Keratinocyte (primary cell): ENCODE measurements around the gene SNX19. TPM values are rescaled to one million over a fixed set of nuclear protein-coding genes. Genes with fewer than 3 reads are reported as not detected.

Experiments used
- DNase-seq: peaks from one replicate; pipeline ENCODE4 v3.0.0-alpha.2; 2011; ENCODE audit warnings: low read depth, missing footprints, low spot score
- FAIRE-seq: peaks from 2 replicates; lab custom pipeline; 2011; peaks lifted over from hg19 to GRCh38; lab: Jason Lieb, UNC
- H2AFZ ChIP-seq: 2 replicates; pipeline ENCODE4 v1.6.0; 2012; ENCODE audit warnings: low read length, control low read depth, inconsistent platforms; ENCODE audit not compliant: control insufficient read depth
- H3K27ac ChIP-seq: 2 replicates; pipeline ENCODE4 v1.5.1; 2011; ENCODE audit warnings: low read length; ENCODE audit not compliant: control insufficient read depth, insufficient read depth
- H3K27me3 ChIP-seq: 3 replicates; pipeline ENCODE4 v1.6.0; 2011; ENCODE audit warnings: low read length; ENCODE audit not compliant: control insufficient read depth, insufficient read depth; ENCODE audit errors: extremely low read depth
- H3K36me3 ChIP-seq, 2 experiments: 2 replicates in 1 of 2; 3 replicates in 1 of 2; pipeline ENCODE4 v1.5.1; 2011; ENCODE audit warnings: low read length in 2 of 2, mild to moderate bottlenecking in 1 of 2; ENCODE audit not compliant: control insufficient read depth in 2 of 2, insufficient read depth in 2 of 2; ENCODE audit errors: extremely low read depth in 1 of 2
- H3K4me1 ChIP-seq: 3 replicates; pipeline ENCODE4 v1.5.1; 2011; ENCODE audit warnings: low read length; ENCODE audit not compliant: control insufficient read depth, insufficient read depth; ENCODE audit errors: extremely low read depth
- H3K4me2 ChIP-seq: 3 replicates; pipeline ENCODE4 v1.6.0; 2011; ENCODE audit warnings: low read depth, low read length; ENCODE audit not compliant: control insufficient read depth, insufficient read depth; ENCODE audit errors: extremely low read depth
- H3K4me3 ChIP-seq, 3 experiments: fragments of 200-600 bp in 1 of 3; sonication (generic) in 1 of 3; 2 replicates in 2 of 3; 3 replicates in 1 of 3; pipeline ENCODE4 v1.5.1; 2011 to 2016; ENCODE audit warnings: low read length in 3 of 3, mild to moderate bottlenecking in 3 of 3, control low read depth in 2 of 3, inconsistent platforms in 1 of 3, low read depth in 1 of 3, mixed read lengths in 1 of 3, mixed run types in 1 of 3, moderate library complexity in 1 of 3; ENCODE audit not compliant: control insufficient read depth in 2 of 3, insufficient read depth in 2 of 3; ENCODE audit errors: extremely low read depth in 1 of 3
- H3K79me2 ChIP-seq: 2 replicates; pipeline ENCODE4 v1.6.0; 2012; ENCODE audit warnings: low read length; ENCODE audit not compliant: control insufficient read depth, insufficient read depth
- H3K9ac ChIP-seq: 3 replicates; pipeline ENCODE4 v1.6.0; 2011; ENCODE audit warnings: low read length; ENCODE audit not compliant: control insufficient read depth, insufficient read depth; ENCODE audit errors: extremely low read depth
- H3K9me1 ChIP-seq: 3 replicates; pipeline ENCODE4 v1.6.0; 2011; ENCODE audit warnings: low read length; ENCODE audit not compliant: control insufficient read depth, insufficient read depth; ENCODE audit errors: extremely low read depth
- H3K9me3 ChIP-seq: 2 replicates; pipeline ENCODE4 v1.5.1; 2012; ENCODE audit warnings: low read depth, low read length; ENCODE audit not compliant: control insufficient read depth
- H4K20me1 ChIP-seq: 3 replicates; pipeline ENCODE4 v1.6.0; 2011; ENCODE audit warnings: low read length; ENCODE audit not compliant: control insufficient read depth, insufficient read depth; ENCODE audit errors: extremely low read depth
- EZH2 ChIP-seq: IDR thresholded peaks from one replicate; pipeline ENCODE4 v1.6.1; 2012; ENCODE audit warnings: inconsistent platforms, mild to moderate bottlenecking, low read length, moderate library complexity
- dilution Hi-C: fragments of 300-500 bp; cut with MboI; formaldehyde crosslinking; loops from one replicate; pipeline ENCODE4 v1.7.0; 2020; ENCODE audit warnings: low sequenced_read_pairs; ENCODE audit not compliant: extremely low pct_ligation_motif_present
- polyA plus RNA-seq, 5 experiments: library from polyadenylated mRNA; depleted of rRNA in 3 of 5; stranded (reverse) in 3 of 5; stranded (forward) in 1 of 5; unstranded in 1 of 5; fragments of >200 nt; gene quantifications; 1 replicate in 1 of 5; 2 replicates in 3 of 5; 3 replicates in 1 of 5; pipeline versions ENCODE4 v1.2.1 to v1.2.3, GENCODE V29; 2011 to 2012; ENCODE audit warnings: missing spikeins in 2 of 5, low read depth in 1 of 5, low replicate concordance in 1 of 5
- TF ChIP-seq, protein P1 (sequence below), 3 experiments: IDR thresholded peaks in 1 of 3; conservative IDR thresholded peaks in 1 of 3; optimal IDR thresholded peaks in 1 of 3; 2 replicates in 2 of 3; 3 replicates in 1 of 3; pipeline versions ENCODE3 to v1.5.1; 2011; ENCODE audit warnings: low read length in 3 of 3, mild to moderate bottlenecking in 3 of 3, moderate library complexity in 2 of 3, control low read depth in 1 of 3, inconsistent platforms in 1 of 3; ENCODE audit not compliant: insufficient read depth in 2 of 3; ENCODE audit errors: extremely low read depth in 1 of 3

SNX19 gene
- polyA plus RNA-seq, 1 donor (not counting 4 experiments of a cell fraction or from before 2014, with no cell fraction given): 29.1 TPM

DNA sequence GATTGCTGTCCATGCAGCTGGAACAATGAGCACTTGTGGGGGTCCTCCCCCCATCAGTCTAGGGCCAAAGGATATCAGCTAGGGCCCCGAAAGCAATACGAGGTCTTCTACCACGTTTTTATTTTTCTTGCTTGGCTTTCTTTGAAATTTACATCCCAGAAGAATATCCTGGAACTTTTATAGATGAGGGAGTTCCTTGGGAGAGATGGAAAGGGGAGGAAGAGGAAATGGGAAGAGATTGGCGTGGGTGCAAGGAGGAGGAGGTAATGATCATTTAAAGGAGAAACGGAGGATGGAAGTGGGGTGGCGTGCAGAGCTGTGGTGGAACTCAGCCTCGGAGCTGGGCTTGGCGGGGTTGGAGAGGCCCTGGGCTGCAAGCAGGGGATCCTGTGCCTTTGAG is 90.3 kb downstream of the SNX19 start:
- H3K4me2 ChIP-seq: no peak overlapping the region
- H3K9ac ChIP-seq: no peak overlapping the region
- no peaks in the 10 kb centered on the region for H3K9me1 ChIP-seq
- no peaks in the 10 kb centered on the region for H3K36me3 ChIP-seq
- no peaks in the 10 kb centered on the region for H4K20me1 ChIP-seq
- H3K9me3 ChIP-seq: no peaks in the 10 kb centered on the region
- no peak overlapping the region for H3K27ac ChIP-seq
- no peak for DNase-seq
- no peak overlapping the region for H2AFZ ChIP-seq
- H3K4me1 ChIP-seq: peaks cover 6% of the 10 kb centered on the region
- H3K79me2 ChIP-seq: no peaks in the 10 kb centered on the region
- no peak overlapping the region for H3K4me3 ChIP-seq
- peaks cover 11% of the 10 kb centered on the region for H3K27me3 ChIP-seq
- FAIRE-seq: no peak
- dilution Hi-C loops: no loop called here
- TF ChIP-seq, protein P1, sequence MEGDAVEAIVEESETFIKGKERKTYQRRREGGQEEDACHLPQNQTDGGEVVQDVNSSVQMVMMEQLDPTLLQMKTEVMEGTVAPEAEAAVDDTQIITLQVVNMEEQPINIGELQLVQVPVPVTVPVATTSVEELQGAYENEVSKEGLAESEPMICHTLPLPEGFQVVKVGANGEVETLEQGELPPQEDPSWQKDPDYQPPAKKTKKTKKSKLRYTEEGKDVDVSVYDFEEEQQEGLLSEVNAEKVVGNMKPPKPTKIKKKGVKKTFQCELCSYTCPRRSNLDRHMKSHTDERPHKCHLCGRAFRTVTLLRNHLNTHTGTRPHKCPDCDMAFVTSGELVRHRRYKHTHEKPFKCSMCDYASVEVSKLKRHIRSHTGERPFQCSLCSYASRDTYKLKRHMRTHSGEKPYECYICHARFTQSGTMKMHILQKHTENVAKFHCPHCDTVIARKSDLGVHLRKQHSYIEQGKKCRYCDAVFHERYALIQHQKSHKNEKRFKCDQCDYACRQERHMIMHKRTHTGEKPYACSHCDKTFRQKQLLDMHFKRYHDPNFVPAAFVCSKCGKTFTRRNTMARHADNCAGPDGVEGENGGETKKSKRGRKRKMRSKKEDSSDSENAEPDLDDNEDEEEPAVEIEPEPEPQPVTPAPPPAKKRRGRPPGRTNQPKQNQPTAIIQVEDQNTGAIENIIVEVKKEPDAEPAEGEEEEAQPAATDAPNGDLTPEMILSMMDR (optimal IDR thresholded peaks at IDR 0.05 in 1 of 3, IDR thresholded peaks at IDR 0.05 in 1 of 3, conservative IDR thresholded peaks at IDR 0.05 in 1 of 3; ENCODE audit: extremely low read depth in 1 of 3, insufficient read depth in 2 of 3, low read length in 3 of 3): no peak
- no peak for TF ChIP-seq EZH2

- dilution Hi-C loops: no loop called here
- Histone ChIP-seq H3K36me3 (no peaks in the 10 kb centered on the region), H4K20me1 (no peaks in the 10 kb centered on the region), H2AFZ (no peak overlapping the region), H3K79me2 (no peaks in the 10 kb centered on the region), H3K9me1 (no peaks in the 10 kb centered on the region), H3K9me3 (no peaks in the 10 kb centered on the region), H3K27me3 (peaks cover 11% of the 10 kb centered on the region), H3K4me1 (peaks cover 6% of the 10 kb centered on the region), H3K4me2 (no peak overlapping the region), H3K4me3 (no peak overlapping the region), H3K9ac (no peak overlapping the region), H3K27ac (no peak overlapping the region)
- no peak for FAIRE-seq
- DNase-seq: no peak
- TF ChIP-seq EZH2: no peak
- TF ChIP-seq, protein P1 (optimal IDR thresholded peaks at IDR 0.05 in 1 of 3, IDR thresholded peaks at IDR 0.05 in 1 of 3, conservative IDR thresholded peaks at IDR 0.05 in 1 of 3; ENCODE audit: extremely low read depth in 1 of 3, insufficient read depth in 2 of 3, low read length in 3 of 3): no peak
Observed at GRCh38 chr11:130825561-130825960, 90.7 kb downstream of the SNX19 start.
